BE2C (cell line): ENCODE measurements around the gene BCL3.
A peak's percentile ranks its signal among the peaks of the same experiment; 100 is the strongest.
"Not testable (repeated sequence)": the region's sequence is repeated elsewhere in the genome, so short reads cannot be mapped to it uniquely, and the experiment has no call there.

Experiments used
- DNase-seq: peaks from one replicate; pipeline ENCODE4 v3.0.0-alpha.2; 2020
- H3K27me3 ChIP-seq: fragments of 250-450 bp; sonication (Bioruptor Pico); 2 replicates; pipeline ENCODE4 v1.5.1; 2020; ENCODE audit warnings: mild to moderate bottlenecking
- H3K36me3 ChIP-seq: fragments of 250-450 bp; sonication (Bioruptor Pico); 2 replicates; pipeline ENCODE4 v1.5.1; 2020; ENCODE audit warnings: mild to moderate bottlenecking
- H3K4me1 ChIP-seq: fragments of 250-450 bp; sonication (Bioruptor Pico); 2 replicates; pipeline ENCODE4 v1.5.1; 2020
- H3K4me3 ChIP-seq: 2 replicates; pipeline ENCODE4 v1.5.1; 2011; ENCODE audit warnings: low read depth, low read length
- H3K9me3 ChIP-seq: fragments of 250-450 bp; sonication (Bioruptor Pico); 2 replicates; pipeline ENCODE4 v1.5.1; 2020
- TF ChIP-seq, protein P1 (sequence below): IDR thresholded peaks from 2 replicates; pipeline ENCODE4 v1.5.1; 2012; ENCODE audit warnings: mild to moderate bottlenecking, low read depth, low read length

Gene BCL3

DNA sequence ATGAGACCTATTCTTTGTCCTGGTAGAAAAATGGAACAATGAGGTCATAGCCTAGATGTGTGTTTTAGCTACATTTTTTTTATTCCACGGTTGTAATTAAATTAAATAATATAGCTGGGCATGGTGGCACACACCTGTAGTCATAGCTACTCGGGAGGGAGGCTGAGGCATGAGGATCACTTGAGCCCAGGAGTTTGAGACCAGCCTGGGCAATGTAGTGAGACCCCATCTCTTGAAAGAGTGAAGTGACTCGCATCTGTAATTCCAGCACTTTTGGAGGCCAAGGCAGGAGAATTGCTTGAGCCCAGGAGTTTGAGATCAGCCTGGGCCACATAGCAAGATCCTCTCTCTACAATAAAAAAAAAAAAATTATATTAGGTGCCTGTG, 17.4 kb downstream of the BCL3 start:
- H3K27me3 ChIP-seq: no peaks in the 10 kb centered on the region

DNA sequence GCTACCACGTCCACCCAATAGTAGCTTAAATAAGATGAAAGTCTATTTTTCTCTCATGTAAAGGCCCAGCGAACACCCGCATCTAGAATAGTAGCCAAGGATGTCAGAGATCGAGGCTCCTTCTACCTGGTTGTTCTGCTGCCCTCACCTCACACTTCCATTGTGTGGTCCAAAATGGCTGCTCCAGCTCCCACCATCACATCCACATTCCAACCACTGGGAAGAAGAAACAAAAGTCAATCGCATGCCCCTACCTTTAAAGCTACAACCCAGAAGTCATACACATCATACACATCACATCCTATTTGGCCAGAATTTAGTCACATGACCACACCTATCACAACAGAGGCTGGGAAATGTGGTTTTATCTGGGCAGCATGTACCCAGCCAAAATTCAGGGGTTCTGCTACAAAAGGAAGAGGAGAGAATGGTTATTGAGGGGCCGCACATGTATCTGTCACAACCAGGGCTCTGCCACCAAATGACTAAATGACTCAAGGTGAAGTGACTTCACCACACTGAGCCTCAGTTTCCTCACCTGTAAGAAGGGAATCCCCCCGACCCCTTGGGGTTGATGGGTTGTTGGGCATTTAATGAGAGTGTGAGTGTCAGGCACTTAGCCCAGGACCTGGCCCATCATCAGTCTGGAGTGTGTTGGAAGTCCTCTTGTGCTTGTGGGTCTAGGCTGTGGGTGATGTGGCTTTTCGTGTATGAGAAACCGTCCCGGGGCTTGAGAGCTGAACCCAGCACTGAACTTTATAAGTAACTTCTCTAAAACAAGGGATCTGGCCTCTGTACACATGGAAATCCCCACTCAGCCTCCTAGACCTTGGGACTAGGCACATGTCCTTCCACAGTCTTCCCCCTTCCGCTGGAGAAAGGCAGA, 19.0 kb downstream of the BCL3 start:
- Histone ChIP-seq H3K4me3 (no peak overlapping the region), H3K36me3 (no peaks in the 10 kb centered on the region), H3K4me1 (peaks cover 3% of the 10 kb centered on the region; the same call in 1 of the 2 replicates), H3K27me3 (no peaks in the 10 kb centered on the region), H3K9me3 (no peaks in the 10 kb centered on the region; the same call in 1 of the 2 replicates)
- TF ChIP-seq, protein P1, sequence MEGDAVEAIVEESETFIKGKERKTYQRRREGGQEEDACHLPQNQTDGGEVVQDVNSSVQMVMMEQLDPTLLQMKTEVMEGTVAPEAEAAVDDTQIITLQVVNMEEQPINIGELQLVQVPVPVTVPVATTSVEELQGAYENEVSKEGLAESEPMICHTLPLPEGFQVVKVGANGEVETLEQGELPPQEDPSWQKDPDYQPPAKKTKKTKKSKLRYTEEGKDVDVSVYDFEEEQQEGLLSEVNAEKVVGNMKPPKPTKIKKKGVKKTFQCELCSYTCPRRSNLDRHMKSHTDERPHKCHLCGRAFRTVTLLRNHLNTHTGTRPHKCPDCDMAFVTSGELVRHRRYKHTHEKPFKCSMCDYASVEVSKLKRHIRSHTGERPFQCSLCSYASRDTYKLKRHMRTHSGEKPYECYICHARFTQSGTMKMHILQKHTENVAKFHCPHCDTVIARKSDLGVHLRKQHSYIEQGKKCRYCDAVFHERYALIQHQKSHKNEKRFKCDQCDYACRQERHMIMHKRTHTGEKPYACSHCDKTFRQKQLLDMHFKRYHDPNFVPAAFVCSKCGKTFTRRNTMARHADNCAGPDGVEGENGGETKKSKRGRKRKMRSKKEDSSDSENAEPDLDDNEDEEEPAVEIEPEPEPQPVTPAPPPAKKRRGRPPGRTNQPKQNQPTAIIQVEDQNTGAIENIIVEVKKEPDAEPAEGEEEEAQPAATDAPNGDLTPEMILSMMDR: no peak
- no peak for DNase-seq

More for the DNA sequence above, 17.4 kb downstream of the BCL3 start:
- DNase-seq: no peak
- Histone ChIP-seq H3K4me1 (peaks cover 2% of the 10 kb centered on the region; the same call in 1 of the 2 replicates), H3K36me3 (no peaks in the 10 kb centered on the region), H3K9me3 (no peaks in the 10 kb centered on the region; the same call in 1 of the 2 replicates), H3K4me3 (no peak overlapping the region)
- TF ChIP-seq, protein P1: no peak

DNA sequence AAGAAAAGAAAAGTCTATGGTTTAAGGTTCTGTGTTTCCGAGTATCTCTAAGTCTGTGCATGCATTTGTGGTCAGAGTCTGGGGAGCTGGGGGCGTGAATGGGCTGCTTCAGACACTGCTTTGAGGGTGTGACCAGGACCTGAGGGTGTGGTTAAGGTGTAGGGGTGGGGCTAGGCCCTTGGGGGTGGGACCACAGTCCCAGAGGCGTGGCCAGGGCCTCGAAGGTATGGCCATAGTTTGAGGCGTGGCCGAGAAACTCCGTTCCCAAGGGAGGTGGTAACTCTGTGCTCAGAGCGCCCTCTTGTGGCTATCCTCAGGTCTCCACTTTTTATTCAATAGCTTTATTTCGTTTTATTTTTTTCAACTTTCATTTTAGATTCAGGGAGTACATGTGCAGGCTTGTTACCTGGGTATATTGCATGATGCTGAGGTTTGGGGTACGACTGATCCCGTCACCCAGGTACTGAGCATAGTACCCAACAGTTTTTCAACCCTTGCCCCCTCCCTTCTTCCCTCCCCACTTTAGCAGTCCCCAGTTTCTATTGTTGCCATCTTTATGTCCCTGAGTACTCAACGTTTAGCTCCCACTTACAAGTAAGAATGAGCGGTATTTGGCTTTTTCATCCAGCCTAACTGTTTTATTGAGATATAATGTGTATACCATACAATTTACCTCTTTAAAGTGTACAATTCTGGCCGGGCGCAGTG, 22.2 kb downstream of the BCL3 start:
- TF ChIP-seq, protein P1: peak; percentile 81
- H3K36me3 ChIP-seq: no peaks in the 10 kb centered on the region
- H3K27me3 ChIP-seq: no peaks in the 10 kb centered on the region
- peak; percentile 94 for DNase-seq
- no peaks in the 10 kb centered on the region; the same call in 1 of the 2 replicates for H3K9me3 ChIP-seq
- peaks cover 3% of the 10 kb centered on the region; the same call in 1 of the 2 replicates for H3K4me1 ChIP-seq
- peak overlapping the region; percentile 20; the same call in 1 of the 2 replicates for H3K4me3 ChIP-seq

DNA sequence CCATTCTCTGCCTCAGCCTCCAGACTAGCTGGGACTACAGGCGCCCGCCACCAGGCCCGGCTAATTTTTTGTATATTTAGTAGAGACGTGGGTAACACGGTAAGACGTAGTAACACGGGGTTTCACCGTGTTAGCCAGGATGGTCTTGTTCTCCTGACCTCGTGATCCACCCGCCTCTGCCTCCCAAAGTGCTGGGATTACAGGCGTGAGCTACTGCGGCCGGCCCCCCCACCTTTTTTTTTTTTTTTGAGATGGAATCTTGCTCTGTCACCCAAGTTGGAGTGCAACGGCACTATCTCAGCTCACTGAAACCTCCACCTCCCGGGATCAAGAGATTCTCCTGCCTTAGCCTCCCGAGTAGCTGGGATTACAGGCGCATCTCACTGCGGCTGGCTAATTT, 23.6 kb downstream of the BCL3 start:
- not testable (repeated sequence) for H3K27me3 ChIP-seq, DNase-seq, H3K4me3 ChIP-seq, H3K4me1 ChIP-seq, H3K36me3 ChIP-seq, H3K9me3 ChIP-seq

DNA sequence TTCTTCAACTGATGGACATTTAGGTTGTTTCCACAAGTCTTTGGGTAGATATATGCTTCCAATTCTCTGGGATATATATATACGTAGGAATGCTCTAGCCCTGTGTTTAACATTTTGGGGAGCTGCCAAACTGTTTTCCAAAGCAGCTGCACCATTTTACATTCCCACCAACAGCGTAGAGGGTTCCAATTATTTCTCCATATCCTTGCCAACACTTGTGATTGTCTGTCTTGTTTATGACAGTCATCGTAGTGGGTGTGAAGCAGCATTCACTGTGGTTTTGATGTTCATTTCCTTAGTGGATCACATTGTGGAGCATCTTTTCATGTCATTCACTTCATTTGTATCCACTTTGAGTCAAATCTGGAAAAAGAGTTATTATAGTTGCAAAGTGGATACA, 24.5 kb downstream of the BCL3 start:
- no peak for DNase-seq
- H3K4me1 ChIP-seq: peaks cover 3% of the 10 kb centered on the region; the same call in 1 of the 2 replicates
- TF ChIP-seq, protein P1: no peak

DNA sequence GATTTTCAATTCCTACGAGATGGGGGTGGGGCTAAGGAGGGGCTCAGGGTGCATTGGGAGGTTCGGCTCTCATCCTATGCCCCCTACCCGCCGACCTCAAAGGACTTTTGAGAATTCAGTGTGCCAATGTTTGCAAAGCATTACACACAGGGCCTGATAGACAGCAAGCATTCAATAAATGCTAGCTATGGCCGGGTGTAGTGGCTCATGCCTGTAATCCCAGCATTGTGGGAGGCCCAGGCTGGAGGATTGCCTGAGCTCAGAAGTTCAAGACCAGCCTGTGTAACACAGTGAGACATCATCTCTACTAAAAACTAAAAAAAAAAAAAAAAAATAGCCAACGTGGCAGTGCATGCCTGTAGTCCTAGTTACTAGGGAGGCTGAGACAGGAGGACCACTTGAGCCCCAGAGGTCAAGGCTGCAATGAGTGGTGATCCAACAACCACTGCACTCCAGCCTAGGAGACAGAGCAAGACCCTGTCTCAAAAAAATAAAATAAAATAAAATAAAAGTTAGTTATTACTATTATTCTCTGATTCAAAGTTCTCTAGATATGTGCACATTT, 27.2 kb downstream of the BCL3 start:
- H3K36me3 ChIP-seq: no peaks in the 10 kb centered on the region
- no peaks in the 10 kb centered on the region for H3K9me3 ChIP-seq
- no peak for DNase-seq
- H3K4me1 ChIP-seq: peaks cover 3% of the 10 kb centered on the region; the same call in 1 of the 2 replicates
- no peaks in the 10 kb centered on the region for H3K27me3 ChIP-seq
- TF ChIP-seq, protein P1: no peak
- no peak overlapping the region for H3K4me3 ChIP-seq

More for the DNA sequence above, 24.5 kb downstream of the BCL3 start:
- no peaks in the 10 kb centered on the region for H3K27me3 ChIP-seq
- H3K36me3 ChIP-seq: no peaks in the 10 kb centered on the region
- H3K4me3 ChIP-seq: no peak overlapping the region
- no peaks in the 10 kb centered on the region for H3K9me3 ChIP-seq
